WTC11 (cell line): Measurements from ENCODE around the gene NEDD4. TPM values are rescaled to one million over a fixed set of nuclear protein-coding genes. Genes with fewer than 3 reads are reported as not detected.
"Not testable (repeated sequence)": the region's sequence is repeated elsewhere in the genome, so short reads cannot be mapped to it uniquely, and the experiment has no call there.

Experiments
- ATAC-seq: fragments of 200-7000 bp; cut with Tn5 transposase; 2 replicates; pipeline ENCODE4 v1.10.0; 2021; ENCODE audit warnings: mild to moderate bottlenecking, moderate library complexity
- CTCF ChIA-PET: fragments of 300-600 bp; sonication (Branson Sonifier 250); formaldehyde crosslinking; loops from one replicate; lab custom pipeline; 2021; ENCODE audit warnings: antibody characterized with exemption; lab: Charles Lee
- POLR2A ChIA-PET: fragments of 350-600 bp; sonication (Branson Sonifier 250); formaldehyde crosslinking; loops from one replicate; lab custom pipeline; 2021; ENCODE audit warnings: antibody characterized with exemption; lab: Charles Lee
- DNase-seq: peaks from one replicate; pipeline ENCODE4 v3.0.0; 2021; ENCODE audit warnings: low spot score
- H3K27ac Mint-ChIP-seq: 2 replicates; pipeline ENCODE4 v1.8.0; 2021; ENCODE audit warnings: mixed read lengths
- H3K27me3 Mint-ChIP-seq: 2 replicates; pipeline ENCODE4 v1.8.0; 2021; ENCODE audit warnings: low read depth, mild to moderate bottlenecking, moderate library complexity, mixed read lengths
- H3K36me3 Mint-ChIP-seq: 2 replicates; pipeline ENCODE4 v1.8.0; 2021; ENCODE audit warnings: mixed read lengths
- H3K4me1 Mint-ChIP-seq: 2 replicates; pipeline ENCODE4 v1.8.0; 2022; ENCODE audit warnings: mixed read lengths
- H3K4me3 Mint-ChIP-seq: 2 replicates; pipeline ENCODE4 v1.8.0; 2021; ENCODE audit warnings: mild to moderate bottlenecking, moderate library complexity, mixed read lengths
- H3K9me3 Mint-ChIP-seq: 2 replicates; pipeline ENCODE4 v1.8.0; 2021; ENCODE audit warnings: mixed read lengths
- ATF6 ChIP-seq: sonication (generic); formaldehyde crosslinking; IDR thresholded peaks from 2 replicates; pipeline ENCODE4 v1.8.1; 2023; ENCODE audit warnings: mild to moderate bottlenecking, missing genetic modification reagents
- CREM ChIP-seq: sonication (generic); formaldehyde crosslinking; IDR thresholded peaks from 2 replicates; pipeline ENCODE4 v1.8.1; 2022; ENCODE audit warnings: mild to moderate bottlenecking, missing genetic modification reagents, moderate library complexity
- ESRRA ChIP-seq: sonication (generic); formaldehyde crosslinking; IDR thresholded peaks from 2 replicates; pipeline ENCODE4 v1.8.1; 2022; ENCODE audit warnings: mild to moderate bottlenecking, missing genetic modification reagents, borderline replicate concordance
- ETV6 ChIP-seq: sonication (generic); formaldehyde crosslinking; IDR thresholded peaks from 2 replicates; pipeline ENCODE4 v1.8.1; 2022; ENCODE audit warnings: mild to moderate bottlenecking, missing genetic modification reagents
- FOXK1 ChIP-seq: sonication (generic); formaldehyde crosslinking; IDR thresholded peaks from 2 replicates; pipeline ENCODE4 v1.8.0; 2022; ENCODE audit warnings: mild to moderate bottlenecking, moderate library complexity, missing genetic modification reagents
- IRF1 ChIP-seq: sonication (generic); formaldehyde crosslinking; IDR thresholded peaks from 2 replicates; pipeline ENCODE4 v1.8.0; 2023; ENCODE audit warnings: missing genetic modification reagents
- JUN ChIP-seq: sonication (generic); formaldehyde crosslinking; IDR thresholded peaks from 2 replicates; pipeline ENCODE4 v1.8.0; 2023; ENCODE audit warnings: mild to moderate bottlenecking, missing genetic modification reagents
- MXD4 ChIP-seq: fragments of 250-450 bp; sonication (Bioruptor Pico); IDR thresholded peaks from 2 replicates; pipeline ENCODE4 v1.8.0; 2021; ENCODE audit warnings: mild to moderate bottlenecking, moderate library complexity, borderline replicate concordance
- MYBL2 ChIP-seq: sonication (generic); formaldehyde crosslinking; IDR thresholded peaks from 2 replicates; pipeline ENCODE4 v1.8.1; 2023; ENCODE audit warnings: mild to moderate bottlenecking, moderate library complexity, missing genetic modification reagents
- NFATC4 ChIP-seq: fragments of 250-450 bp; sonication (Bioruptor Pico); IDR thresholded peaks from 2 replicates; pipeline ENCODE4 v1.9.0; 2021; ENCODE audit warnings: mild to moderate bottlenecking
- PREB ChIP-seq: sonication (generic); formaldehyde crosslinking; IDR thresholded peaks from 2 replicates; pipeline ENCODE4 v1.8.1; 2022; ENCODE audit warnings: mild to moderate bottlenecking, missing genetic modification reagents, moderate library complexity, borderline replicate concordance
- ZBTB21 ChIP-seq: sonication (generic); formaldehyde crosslinking; IDR thresholded peaks from 2 replicates; pipeline ENCODE4 v1.8.1; 2023; ENCODE audit warnings: mild to moderate bottlenecking, missing genetic modification reagents, borderline replicate concordance
- ZNF416 ChIP-seq: fragments of 250-450 bp; sonication (Bioruptor Pico); IDR thresholded peaks from 2 replicates; pipeline ENCODE4 v1.9.0; 2021; ENCODE audit warnings: mild to moderate bottlenecking, inconsistent platforms
- ZNF423 ChIP-seq: fragments of 250-450 bp; sonication (Bioruptor Pico); IDR thresholded peaks from 2 replicates; pipeline ENCODE4 v2.1.2; 2022; ENCODE audit warnings: mild to moderate bottlenecking, moderate library complexity
- ZNF425 ChIP-seq: fragments of 250-450 bp; sonication (Bioruptor Pico); conservative IDR thresholded peaks from 2 replicates; pipeline ENCODE4 v1.9.0; 2021; ENCODE audit warnings: mild to moderate bottlenecking
- ZNF512 ChIP-seq: sonication (generic); formaldehyde crosslinking; IDR thresholded peaks from 2 replicates; pipeline ENCODE4 v1.8.1; 2022; ENCODE audit warnings: missing genetic modification reagents, borderline replicate concordance
- total RNA-seq: library from RNA; stranded (reverse); gene quantifications from 3 replicates; pipeline ENCODE4 v1.2.3, GENCODE V29; 2021
- TF ChIP-seq, protein P1 (sequence below): fragments of 250-450 bp; sonication (Bioruptor Pico); IDR thresholded peaks from 2 replicates; pipeline ENCODE4 v1.9.0; 2021; ENCODE audit warnings: moderate library complexity, mild to moderate bottlenecking, inconsistent platforms, borderline replicate concordance
- TF ChIP-seq, protein P2 (sequence below): sonication (generic); formaldehyde crosslinking; IDR thresholded peaks from 2 replicates; pipeline ENCODE4 v1.8.0; 2022; ENCODE audit warnings: mild to moderate bottlenecking, missing genetic modification reagents

Gene NEDD4
- total RNA-seq, 1 experiment from 2014 or later: 4.5 TPM

DNA sequence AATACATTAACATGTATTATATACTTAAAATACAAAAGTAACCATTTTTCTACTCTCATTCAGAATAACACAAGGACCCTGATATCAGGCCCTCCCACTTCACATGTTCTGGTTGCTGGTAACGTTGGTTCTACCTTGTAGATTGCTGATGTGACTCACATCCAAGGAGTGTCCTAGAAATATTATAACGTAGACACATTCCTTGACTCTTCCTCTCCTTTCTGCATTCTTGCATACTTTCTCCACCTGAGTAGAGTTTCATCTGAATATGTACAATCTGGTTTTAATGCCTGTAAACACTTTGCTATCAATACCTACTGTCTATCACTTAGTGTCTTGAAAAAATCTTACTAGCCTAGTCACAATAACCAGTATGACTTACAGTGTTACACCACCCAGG is 35.0 kb upstream of the NEDD4 start:
- no peak overlapping the region for H3K27ac Mint-ChIP-seq
- ChIA-PET POLR2A (no interaction called here), CTCF (no interaction called here)
- H3K4me1 Mint-ChIP-seq: no peaks in the 10 kb centered on the region
- peaks cover 28% of the 10 kb centered on the region for H3K9me3 Mint-ChIP-seq
- ATAC-seq (no peak), DNase-seq (no peak)
- no peak overlapping the region for H3K4me3 Mint-ChIP-seq
- H3K36me3 Mint-ChIP-seq: peaks cover 17% of the 10 kb centered on the region
- peaks cover under 1% of the 10 kb centered on the region; the same call in 1 of the 2 replicates for H3K27me3 Mint-ChIP-seq
- no peak for TF ChIP-seq ESRRA (CRISPR knock-in tag)
- TF ChIP-seq PREB (CRISPR knock-in tag): no peak
- TF ChIP-seq ZNF425 (CRISPR knock-in tag): no peak
- TF ChIP-seq ZNF512 (CRISPR knock-in tag): no peak

DNA sequence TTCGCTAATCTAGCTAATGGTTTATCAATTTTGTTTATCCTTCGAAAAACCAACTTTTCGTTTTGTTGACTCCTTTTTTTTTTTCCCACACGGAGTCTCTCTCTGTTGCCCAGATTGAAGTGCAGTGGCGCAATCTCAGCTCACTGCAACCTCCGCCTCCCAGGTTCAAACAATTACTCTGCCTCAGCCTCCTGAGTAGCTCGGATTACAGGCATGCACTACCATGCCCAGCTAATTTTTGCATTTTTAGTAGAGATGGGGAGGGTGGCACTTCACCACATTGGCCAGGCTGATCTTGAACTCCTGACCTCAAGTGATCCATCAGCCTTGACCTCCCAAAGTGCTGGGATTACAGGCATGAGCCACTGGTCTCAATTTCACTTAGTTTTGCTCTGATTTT is 29.7 kb upstream of the NEDD4 start:
- H3K4me3 Mint-ChIP-seq, H3K27me3 Mint-ChIP-seq, H3K4me1 Mint-ChIP-seq, H3K27ac Mint-ChIP-seq, ATAC-seq, DNase-seq: not testable (repeated sequence)
- H3K9me3 Mint-ChIP-seq: peaks cover 39% of the 10 kb centered on the region
- POLR2A ChIA-PET: interaction anchor here (0.6 kb wide), 1 partner anchor 838 kb away, joined by 3 read pairs; no protein-coding TSS in a partner anchor
- CTCF ChIA-PET: interaction anchor here (0.7 kb wide), 1 partner anchor 385 kb away, joined by 4 read pairs; no protein-coding TSS in a partner anchor
- H3K36me3 Mint-ChIP-seq: peaks cover 17% of the 10 kb centered on the region

GRCh38 chr15:56019819-56020486 is 26.5 kb upstream of the NEDD4 start:
- DNase-seq (no peak), ATAC-seq (no peak)
- Mint-ChIP-seq H3K4me1 (no peaks in the 10 kb centered on the region), H3K9me3 (peaks cover 40% of the 10 kb centered on the region), H3K4me3 (no peak overlapping the region), H3K36me3 (peaks cover 16% of the 10 kb centered on the region), H3K27me3 (peaks cover 3% of the 10 kb centered on the region; the same call in 1 of the 2 replicates), H3K27ac (no peak overlapping the region)
- POLR2A ChIA-PET: no interaction called here
- CTCF ChIA-PET: no interaction called here
- TF ChIP-seq NFATC4 (CRISPR knock-in tag) (no peak), ZNF425 (CRISPR knock-in tag) (no peak), ETV6 (CRISPR knock-in tag) (no peak), FOXK1 (CRISPR knock-in tag) (no peak), ZBTB21 (CRISPR knock-in tag) (no peak), MYBL2 (CRISPR knock-in tag) (no peak), MXD4 (CRISPR knock-in tag) (no peak), ZNF416 (CRISPR knock-in tag) (no peak), JUN (CRISPR knock-in tag) (no peak), ATF6 (no peak), IRF1 (CRISPR knock-in tag) (no peak), CREM (CRISPR knock-in tag) (no peak), ZNF423 (no peak)
- TF ChIP-seq, protein P1, sequence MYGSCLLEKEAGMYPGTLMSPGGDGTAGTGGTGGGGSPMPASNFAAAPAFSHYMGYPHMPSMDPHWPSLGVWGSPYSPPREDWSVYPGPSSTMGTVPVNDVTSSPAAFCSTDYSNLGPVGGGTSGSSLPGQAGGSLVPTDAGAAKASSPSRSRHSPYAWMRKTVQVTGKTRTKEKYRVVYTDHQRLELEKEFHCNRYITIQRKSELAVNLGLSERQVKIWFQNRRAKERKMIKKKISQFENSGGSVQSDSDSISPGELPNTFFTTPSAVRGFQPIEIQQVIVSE (CRISPR knock-in tag): no peak
- TF ChIP-seq, protein P2, sequence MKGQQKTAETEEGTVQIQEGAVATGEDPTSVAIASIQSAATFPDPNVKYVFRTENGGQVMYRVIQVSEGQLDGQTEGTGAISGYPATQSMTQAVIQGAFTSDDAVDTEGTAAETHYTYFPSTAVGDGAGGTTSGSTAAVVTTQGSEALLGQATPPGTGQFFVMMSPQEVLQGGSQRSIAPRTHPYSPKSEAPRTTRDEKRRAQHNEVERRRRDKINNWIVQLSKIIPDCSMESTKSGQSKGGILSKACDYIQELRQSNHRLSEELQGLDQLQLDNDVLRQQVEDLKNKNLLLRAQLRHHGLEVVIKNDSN (CRISPR knock-in tag): no peak
